HepG2 (cell line): Measurements from ENCODE around the gene OSGIN1. TPM values are rescaled to one million over a fixed set of nuclear protein-coding genes. Genes with fewer than 3 reads are reported as not detected.

Experiments used
- HMG20B ChIP-seq: conservative IDR thresholded peaks from 2 replicates; pipeline ENCODE4 v1.6.1; 2016; ENCODE audit warnings: missing genetic modification reagents, missing compliant biosample characterization
- NR1H2 ChIP-seq: sonication (generic); formaldehyde crosslinking; IDR thresholded peaks from 2 replicates; pipeline ENCODE4 v1.8.1; 2022; ENCODE audit warnings: low read depth, missing genetic modification reagents, borderline replicate concordance
- RFXAP ChIP-seq: sonication (generic); formaldehyde crosslinking; IDR thresholded peaks from 2 replicates; pipeline ENCODE4 v1.4.0; 2020; ENCODE audit warnings: missing genetic modification reagents, borderline replicate concordance
- ZBTB38 ChIP-seq: sonication (generic); formaldehyde crosslinking; IDR thresholded peaks from 2 replicates; pipeline ENCODE4 v1.5.1; 2020; ENCODE audit warnings: mild to moderate bottlenecking, missing genetic modification reagents
- ZFP41 ChIP-seq: sonication (generic); formaldehyde crosslinking; IDR thresholded peaks from 2 replicates; pipeline ENCODE4 v1.4.0; 2020; ENCODE audit warnings: mild to moderate bottlenecking, missing genetic modification reagents, borderline replicate concordance
- ZIK1 ChIP-seq: sonication (generic); formaldehyde crosslinking; IDR thresholded peaks from 2 replicates; pipeline ENCODE4 v1.5.0; 2020; ENCODE audit warnings: mild to moderate bottlenecking, low read depth, missing genetic modification reagents, borderline replicate concordance
- ZNF101 ChIP-seq: sonication (generic); formaldehyde crosslinking; IDR thresholded peaks from 2 replicates; pipeline ENCODE4 v1.4.0; 2020; ENCODE audit warnings: mild to moderate bottlenecking, low read depth, missing genetic modification reagents, borderline replicate concordance
- ZNF12 ChIP-seq: sonication (generic); formaldehyde crosslinking; IDR thresholded peaks from 2 replicates; pipeline ENCODE4 v1.5.0; 2020; ENCODE audit warnings: missing genetic modification reagents
- ZNF350 ChIP-seq: sonication (generic); formaldehyde crosslinking; IDR thresholded peaks from 2 replicates; pipeline ENCODE4 v1.4.0; 2020; ENCODE audit warnings: mild to moderate bottlenecking, low read depth, missing genetic modification reagents, borderline replicate concordance
- ZNF629 ChIP-seq: sonication (generic); formaldehyde crosslinking; conservative IDR thresholded peaks from 2 replicates; pipeline ENCODE4 v1.5.0; 2020; ENCODE audit warnings: missing genetic modification reagents
- ZSCAN21 ChIP-seq: sonication (generic); formaldehyde crosslinking; IDR thresholded peaks from 2 replicates; pipeline ENCODE4 v1.8.0; 2022; ENCODE audit warnings: mild to moderate bottlenecking, missing genetic modification reagents, moderate library complexity, borderline replicate concordance
- ZZZ3 ChIP-seq: sonication (generic); formaldehyde crosslinking; IDR thresholded peaks from 2 replicates; pipeline ENCODE4 v1.4.0; 2020; ENCODE audit warnings: missing genetic modification reagents, mild to moderate bottlenecking, borderline replicate concordance
- polyA plus RNA-seq, 8 experiments: library from polyadenylated mRNA; depleted of rRNA in 3 of 8; stranded (reverse) in 7 of 8; unstranded in 1 of 8; fragments of >200 nt; fragmentation: Illumina TruSeq in 4 of 8; extraction: Trizol in 4 of 8; gene quantifications; 2 replicates each; pipeline versions ENCODE4 v1.2.1 to v1.2.3, GENCODE V29; 2011 to 2016; ENCODE audit warnings: low read depth in 4 of 8, missing spikeins in 1 of 8, mixed read lengths in 1 of 8; ENCODE audit not compliant: insufficient read depth in 1 of 8
- total RNA-seq, 5 experiments: library from RNA; depleted of rRNA; stranded (reverse); fragments of >200 nt; fragmentation: Illumina TruSeq; extraction: Trizol; gene quantifications; 2 replicates each; pipeline ENCODE4 v1.2.3, GENCODE V29; 2016; ENCODE audit warnings: low read depth in 1 of 5
- TF ChIP-seq, protein P1 (sequence below): sonication (generic); formaldehyde crosslinking; IDR thresholded peaks from 2 replicates; pipeline ENCODE4 v1.5.1; 2020; ENCODE audit warnings: mild to moderate bottlenecking, missing genetic modification reagents, borderline replicate concordance
- TF ChIP-seq, protein P2 (sequence below): sonication (generic); formaldehyde crosslinking; IDR thresholded peaks from 2 replicates; pipeline ENCODE4 v1.4.0; 2020; ENCODE audit warnings: missing genetic modification reagents, mild to moderate bottlenecking, borderline replicate concordance
- TF ChIP-seq, protein P3 (sequence below): sonication (generic); formaldehyde crosslinking; IDR thresholded peaks from 2 replicates; pipeline ENCODE4 v1.5.1; 2020; ENCODE audit warnings: missing genetic modification reagents, mild to moderate bottlenecking, borderline replicate concordance
- TF ChIP-seq, protein P4 (sequence below): sonication (generic); formaldehyde crosslinking; IDR thresholded peaks from 2 replicates; pipeline ENCODE4 v1.5.0; 2020; ENCODE audit warnings: missing genetic modification reagents

Gene OSGIN1
- total and polyA plus RNA-seq, 2 of the 13 experiments (the other 11 are each of a cell fraction or from before 2014, with no cell fraction given) = 20.5 to 27.1 TPM

DNA sequence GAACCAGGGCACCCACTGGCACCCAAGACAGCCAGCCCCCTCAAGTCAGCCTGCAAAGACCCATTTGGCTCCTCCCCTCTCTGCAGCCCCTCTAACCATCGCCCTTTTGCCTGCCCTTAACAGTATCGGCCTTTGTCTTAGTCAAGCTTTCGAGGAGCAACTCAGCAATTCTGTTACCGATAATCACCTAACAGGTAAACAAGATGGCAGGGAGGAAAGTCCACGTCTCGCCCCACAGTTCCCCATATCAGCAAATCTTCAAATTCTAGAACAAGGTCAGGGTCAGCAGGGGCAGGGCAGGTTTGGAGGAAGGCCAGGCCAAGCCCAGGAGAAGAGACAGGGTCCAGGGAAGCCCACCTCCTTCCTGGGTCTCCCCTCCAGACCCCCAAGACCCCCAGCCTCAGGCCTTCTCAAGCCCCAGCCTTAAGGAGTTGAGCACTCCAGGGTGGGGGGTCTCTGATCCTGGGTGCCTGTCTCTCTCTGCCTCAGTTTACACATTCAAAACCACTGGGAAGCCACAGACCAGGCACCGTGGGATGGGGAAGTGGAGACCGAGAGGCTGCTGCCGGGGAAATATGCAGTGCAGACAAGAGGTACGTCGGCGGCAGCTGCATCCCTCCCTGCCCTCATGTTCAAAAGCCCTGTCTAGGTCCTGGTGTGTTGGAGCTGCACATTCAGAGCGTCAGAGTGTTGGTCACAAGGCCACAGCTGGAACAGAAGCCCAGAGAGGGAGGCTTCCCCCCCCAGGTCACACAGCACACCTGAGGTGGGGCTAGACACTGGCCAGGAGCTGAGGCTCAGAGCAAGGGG lies 3.9 kb upstream of the OSGIN1 start (continued):
- TF ChIP-seq ZNF629 (CRISPR knock-in tag) (peak; percentile 33; the same call in 1 of the 2 replicates), ZNF101 (no peak), ZSCAN21 (CRISPR knock-in tag) (no peak; the same call in 1 of the 2 replicates), ZBTB38 (CRISPR knock-in tag) (peak; percentile 39; the same call in 1 of the 2 replicates), RFXAP (CRISPR knock-in tag) (0 out of 2 replicates have a peak, but pooled peaks have one; percentile 15), ZNF350 (CRISPR knock-in tag) (peak; percentile 60; the same call in 1 of the 2 replicates), ZZZ3 (CRISPR knock-in tag) (no peak), HMG20B (CRISPR knock-in tag) (0 out of 2 replicates have a peak, but pooled peaks have one; percentile 45), ZIK1 (no peak), ZFP41 (CRISPR knock-in tag) (no peak), NR1H2 (CRISPR knock-in tag) (no peak), ZNF12 (CRISPR knock-in tag) (no peak)
- TF ChIP-seq, protein P1, sequence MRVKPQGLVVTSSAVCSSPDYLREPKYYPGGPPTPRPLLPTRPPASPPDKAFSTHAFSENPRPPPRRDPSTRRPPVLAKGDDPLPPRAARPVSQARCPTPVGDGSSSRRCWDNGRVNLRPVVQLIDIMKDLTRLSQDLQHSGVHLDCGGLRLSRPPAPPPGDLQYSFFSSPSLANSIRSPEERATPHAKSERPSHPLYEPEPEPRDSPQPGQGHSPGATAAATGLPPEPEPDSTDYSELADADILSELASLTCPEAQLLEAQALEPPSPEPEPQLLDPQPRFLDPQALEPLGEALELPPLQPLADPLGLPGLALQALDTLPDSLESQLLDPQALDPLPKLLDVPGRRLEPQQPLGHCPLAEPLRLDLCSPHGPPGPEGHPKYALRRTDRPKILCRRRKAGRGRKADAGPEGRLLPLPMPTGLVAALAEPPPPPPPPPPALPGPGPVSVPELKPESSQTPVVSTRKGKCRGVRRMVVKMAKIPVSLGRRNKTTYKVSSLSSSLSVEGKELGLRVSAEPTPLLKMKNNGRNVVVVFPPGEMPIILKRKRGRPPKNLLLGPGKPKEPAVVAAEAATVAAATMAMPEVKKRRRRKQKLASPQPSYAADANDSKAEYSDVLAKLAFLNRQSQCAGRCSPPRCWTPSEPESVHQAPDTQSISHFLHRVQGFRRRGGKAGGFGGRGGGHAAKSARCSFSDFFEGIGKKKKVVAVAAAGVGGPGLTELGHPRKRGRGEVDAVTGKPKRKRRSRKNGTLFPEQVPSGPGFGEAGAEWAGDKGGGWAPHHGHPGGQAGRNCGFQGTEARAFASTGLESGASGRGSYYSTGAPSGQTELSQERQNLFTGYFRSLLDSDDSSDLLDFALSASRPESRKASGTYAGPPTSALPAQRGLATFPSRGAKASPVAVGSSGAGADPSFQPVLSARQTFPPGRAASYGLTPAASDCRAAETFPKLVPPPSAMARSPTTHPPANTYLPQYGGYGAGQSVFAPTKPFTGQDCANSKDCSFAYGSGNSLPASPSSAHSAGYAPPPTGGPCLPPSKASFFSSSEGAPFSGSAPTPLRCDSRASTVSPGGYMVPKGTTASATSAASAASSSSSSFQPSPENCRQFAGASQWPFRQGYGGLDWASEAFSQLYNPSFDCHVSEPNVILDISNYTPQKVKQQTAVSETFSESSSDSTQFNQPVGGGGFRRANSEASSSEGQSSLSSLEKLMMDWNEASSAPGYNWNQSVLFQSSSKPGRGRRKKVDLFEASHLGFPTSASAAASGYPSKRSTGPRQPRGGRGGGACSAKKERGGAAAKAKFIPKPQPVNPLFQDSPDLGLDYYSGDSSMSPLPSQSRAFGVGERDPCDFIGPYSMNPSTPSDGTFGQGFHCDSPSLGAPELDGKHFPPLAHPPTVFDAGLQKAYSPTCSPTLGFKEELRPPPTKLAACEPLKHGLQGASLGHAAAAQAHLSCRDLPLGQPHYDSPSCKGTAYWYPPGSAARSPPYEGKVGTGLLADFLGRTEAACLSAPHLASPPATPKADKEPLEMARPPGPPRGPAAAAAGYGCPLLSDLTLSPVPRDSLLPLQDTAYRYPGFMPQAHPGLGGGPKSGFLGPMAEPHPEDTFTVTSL (CRISPR knock-in tag) = no peak
- TF ChIP-seq, protein P2, sequence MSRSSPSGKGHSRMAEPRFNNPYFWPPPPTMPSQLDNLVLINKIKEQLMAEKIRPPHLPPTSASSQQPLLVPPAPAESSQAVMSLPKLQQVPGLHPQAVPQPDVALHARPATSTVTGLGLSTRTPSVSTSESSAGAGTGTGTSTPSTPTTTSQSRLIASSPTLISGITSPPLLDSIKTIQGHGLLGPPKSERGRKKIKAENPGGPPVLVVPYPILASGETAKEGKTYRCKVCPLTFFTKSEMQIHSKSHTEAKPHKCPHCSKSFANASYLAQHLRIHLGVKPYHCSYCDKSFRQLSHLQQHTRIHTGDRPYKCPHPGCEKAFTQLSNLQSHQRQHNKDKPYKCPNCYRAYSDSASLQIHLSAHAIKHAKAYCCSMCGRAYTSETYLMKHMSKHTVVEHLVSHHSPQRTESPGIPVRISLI (CRISPR knock-in tag) = peak; percentile 37; the same call in 1 of the 2 replicates
- TF ChIP-seq, protein P3, sequence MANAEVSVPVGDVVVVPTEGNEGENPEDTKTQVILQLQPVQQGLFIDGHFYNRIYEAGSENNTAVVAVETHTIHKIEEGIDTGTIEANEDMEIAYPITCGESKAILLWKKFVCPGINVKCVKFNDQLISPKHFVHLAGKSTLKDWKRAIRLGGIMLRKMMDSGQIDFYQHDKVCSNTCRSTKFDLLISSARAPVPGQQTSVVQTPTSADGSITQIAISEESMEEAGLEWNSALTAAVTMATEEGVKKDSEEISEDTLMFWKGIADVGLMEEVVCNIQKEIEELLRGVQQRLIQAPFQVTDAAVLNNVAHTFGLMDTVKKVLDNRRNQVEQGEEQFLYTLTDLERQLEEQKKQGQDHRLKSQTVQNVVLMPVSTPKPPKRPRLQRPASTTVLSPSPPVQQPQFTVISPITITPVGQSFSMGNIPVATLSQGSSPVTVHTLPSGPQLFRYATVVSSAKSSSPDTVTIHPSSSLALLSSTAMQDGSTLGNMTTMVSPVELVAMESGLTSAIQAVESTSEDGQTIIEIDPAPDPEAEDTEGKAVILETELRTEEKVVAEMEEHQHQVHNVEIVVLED (CRISPR knock-in tag) = no peak
- TF ChIP-seq, protein P4, sequence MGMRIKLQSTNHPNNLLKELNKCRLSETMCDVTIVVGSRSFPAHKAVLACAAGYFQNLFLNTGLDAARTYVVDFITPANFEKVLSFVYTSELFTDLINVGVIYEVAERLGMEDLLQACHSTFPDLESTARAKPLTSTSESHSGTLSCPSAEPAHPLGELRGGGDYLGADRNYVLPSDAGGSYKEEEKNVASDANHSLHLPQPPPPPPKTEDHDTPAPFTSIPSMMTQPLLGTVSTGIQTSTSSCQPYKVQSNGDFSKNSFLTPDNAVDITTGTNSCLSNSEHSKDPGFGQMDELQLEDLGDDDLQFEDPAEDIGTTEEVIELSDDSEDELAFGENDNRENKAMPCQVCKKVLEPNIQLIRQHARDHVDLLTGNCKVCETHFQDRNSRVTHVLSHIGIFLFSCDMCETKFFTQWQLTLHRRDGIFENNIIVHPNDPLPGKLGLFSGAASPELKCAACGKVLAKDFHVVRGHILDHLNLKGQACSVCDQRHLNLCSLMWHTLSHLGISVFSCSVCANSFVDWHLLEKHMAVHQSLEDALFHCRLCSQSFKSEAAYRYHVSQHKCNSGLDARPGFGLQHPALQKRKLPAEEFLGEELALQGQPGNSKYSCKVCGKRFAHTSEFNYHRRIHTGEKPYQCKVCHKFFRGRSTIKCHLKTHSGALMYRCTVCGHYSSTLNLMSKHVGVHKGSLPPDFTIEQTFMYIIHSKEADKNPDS = no peak
